ENCODE results near the gene DTNB. TPM values are rescaled to one million over a fixed set of nuclear protein-coding genes. Genes with fewer than 3 reads are reported as not detected.

The DTNB gene
- total and polyA plus RNA-seq, 2 of the 4 experiments (the other 2 are of a cell fraction), result 3.8 to 5.3 TPM

- peaks cover 4% of the 10 kb centered on the region for H3K27me3 ChIP-seq (ENCODE audit: control insufficient read depth, insufficient read depth, low read length)
- intact Hi-C loops (cut with micrococcal nuclease), result no loop called here
- H2BK5ac ChIP-seq (ENCODE audit: low read depth, low read length, poor library complexity, severe bottlenecking), result no peak overlapping the region
- no peak overlapping the region for H3K4ac ChIP-seq (ENCODE audit: low read depth, low read length)
- H4K5ac ChIP-seq (ENCODE audit: low read depth, low read length), result no peak overlapping the region
- no peaks in the 10 kb centered on the region for H3K9me1 ChIP-seq (ENCODE audit: insufficient read depth, low read length)
- DNase-seq, result no peak
- no peak overlapping the region for H2AK5ac ChIP-seq (ENCODE audit: low read depth, low read length)
- H3K27ac ChIP-seq (ENCODE audit: insufficient read depth, low read length), result no peak overlapping the region
- H3K9me3 ChIP-seq (ENCODE audit: control insufficient read depth, insufficient read depth, low read length), result no peaks in the 10 kb centered on the region
- no peak overlapping the region for H2BK20ac ChIP-seq (ENCODE audit: low read depth, low read length)
- no peak overlapping the region for H2AFZ ChIP-seq (replicated peaks; ENCODE audit: low read length, poor library complexity)
- H3K56ac ChIP-seq (ENCODE audit: extremely low read depth, insufficient read depth, low read length), result no peak overlapping the region
- H2BK15ac ChIP-seq (ENCODE audit: low read depth, low read length), result no peak overlapping the region
- no peak overlapping the region for H3K4me2 ChIP-seq (ENCODE audit: low read depth, low read length)
- H2AK9ac ChIP-seq (replicated peaks; ENCODE audit: low read depth, low read length, poor library complexity), result no peak overlapping the region
- no peak overlapping the region for H3K14ac ChIP-seq (replicated peaks; ENCODE audit: low read depth, low read length)
- H3K18ac ChIP-seq (ENCODE audit: low read depth, low read length), result no peak overlapping the region
- POLR2A ChIA-PET (ENCODE audit: unreplicated experiment), result no interaction called here
- CTCF ChIA-PET, result no interaction called here
- H4K91ac ChIP-seq (ENCODE audit: insufficient read depth, low read depth, low read length), result no peak overlapping the region
- in situ Hi-C loops (cut with MboI; ENCODE audit: low sequenced_read_pairs), result no loop called here
- dilution Hi-C loops (cut with HindIII; ENCODE audit: low sequenced_read_pairs, unreplicated experiment), result no loop called here
- no CpG with 5 or more reads among the region's 4 CpGs for WGBS, 2 experiments (ENCODE audit: extremely low coverage in 2 of 2, insufficient read length in 1 of 2)
- H3K79me1 ChIP-seq (ENCODE audit: low read depth in 1 of 2, low read length in 2 of 2), result no peaks in the 10 kb centered on the region
- no peak overlapping the region for H2BK120ac ChIP-seq (ENCODE audit: low read depth, low read length)
- ATAC-seq (ENCODE audit: low read depth), result no peak
- no TSS peak for BruUV-seq (replicated peaks)
- no peaks in the 10 kb centered on the region for H4K20me1 ChIP-seq (ENCODE audit: insufficient read depth, low read length)
- no peak overlapping the region for H3K23ac ChIP-seq (ENCODE audit: low read depth, low read length)
- H4K8ac ChIP-seq (ENCODE audit: low read depth in 2 of 2, low read length in 2 of 2), result no peak overlapping the region
- no peaks in the 10 kb centered on the region for H3K36me3 ChIP-seq (ENCODE audit: control insufficient read depth, insufficient read depth, low read length)
- no peak overlapping the region for H3K9ac ChIP-seq (ENCODE audit: low read depth, low read length)
- no peak for TF ChIP-seq MAZ (IDR thresholded peaks at IDR 0.05; ENCODE audit: borderline replicate concordance, low read depth, low read length)
- TF ChIP-seq POLR2A (IDR thresholded peaks at IDR 0.05; ENCODE audit: low read depth, low read length), result no peak
- no peak for TF ChIP-seq MXI1 (IDR thresholded peaks at IDR 0.05; ENCODE audit: borderline replicate concordance, low read depth, low read length)
- TF ChIP-seq FOS (IDR thresholded peaks at IDR 0.05; ENCODE audit: low read depth, low read length), result no peak
- no peak for TF ChIP-seq USF2 (IDR thresholded peaks at IDR 0.05; ENCODE audit: low read depth, low read length)
- no peak for TF ChIP-seq SMC3 (IDR thresholded peaks at IDR 0.05; ENCODE audit: low read depth, low read length)
- TF ChIP-seq NFE2L2 (IDR thresholded peaks at IDR 0.05; ENCODE audit: low read depth, low read length), result no peak
- no peak for TF ChIP-seq RAD21 (IDR thresholded peaks at IDR 0.05; ENCODE audit: low read length)
- no peak for TF ChIP-seq CTCF (conservative IDR thresholded peaks at IDR 0.05; ENCODE audit: low read depth, low read length)
- TF ChIP-seq RFX5 (IDR thresholded peaks at IDR 0.05; ENCODE audit: low read depth, low read length), result no peak
- TF ChIP-seq CHD1 (IDR thresholded peaks at IDR 0.05; ENCODE audit: low read depth, low read length), result no peak
- no peak overlapping the region for H3K4me3 ChIP-seq (ENCODE audit: insufficient read depth, low read depth, low read length)
- no peaks in the 10 kb centered on the region for H3K4me1 ChIP-seq (ENCODE audit: control insufficient read depth, insufficient read depth, low read length)
Measured at GRCh38 chr2:25369439-25369838, 303.9 kb downstream of the DTNB start.
